Colon (tissue), 2 donors: ENCODE data around the gene PCDHB7.
"Not testable (repeated sequence)": the region's sequence is repeated elsewhere in the genome, so short reads cannot be mapped to it uniquely, and the experiment has no call there.

Experiments
- FAIRE-seq: peaks from 2 replicates; lab custom pipeline; 2012; peaks lifted over from hg19 to GRCh38; lab: Jason Lieb, UNC
- donor health status: control.
- donor health status: control.

PCDHB7 gene

GRCh38 chr5:141180313-141180712, 7.9 kb downstream of the PCDHB7 start:
- no peak for FAIRE-seq

- no peak for FAIRE-seq
Observed at GRCh38 chr5:141182248-141182647, 9.8 kb downstream of the PCDHB7 start, which contains the start of gene PCDHB16. TSS of gene PCDHB16 (plus strand) at chr5:141182387. CDS start at chr5:141182560, 173 bp downstream.

GRCh38 chr5:141184117-141184855, 11.8 kb downstream of the PCDHB7 start:
- not testable (repeated sequence) for FAIRE-seq

- no peak for FAIRE-seq
Observed at GRCh38 chr5:141186897-141187512, 14.6 kb downstream of the PCDHB7 start, which contains the start of gene PCDHB9. TSS of gene PCDHB9 (plus strand) at chr5:141187161. CDS start at chr5:141187319, 158 bp downstream.

- not testable (repeated sequence) for FAIRE-seq
Observed at GRCh38 chr5:141188682-141189081, 16.2 kb downstream of the PCDHB7 start.

GRCh38 chr5:141189131-141189530, 16.7 kb downstream of the PCDHB7 start:
- not testable (repeated sequence) for FAIRE-seq

GRCh38 chr5:141192110-141192725, 19.8 kb downstream of the PCDHB7 start, which contains the start of gene PCDHB10:
TSS of gene PCDHB10 (plus strand) at chr5:141192353. CDS start at chr5:141192553, 200 bp downstream.
- no peak for FAIRE-seq

GRCh38 chr5:141194332-141194731, 21.9 kb downstream of the PCDHB7 start:
- FAIRE-seq, result not testable (repeated sequence)

- FAIRE-seq, result no peak
Observed at GRCh38 chr5:141196363-141196762, 23.9 kb downstream of the PCDHB7 start.

- FAIRE-seq, result no peak
Observed at GRCh38 chr5:141199359-141200235, 27.2 kb downstream of the PCDHB7 start, which contains the start of gene PCDHB11. TSS of gene PCDHB11 (plus strand) at chr5:141199627. CDS start at chr5:141199775, 148 bp downstream.

- FAIRE-seq, result not testable (repeated sequence)
Observed at GRCh38 chr5:141201126-141201525, 28.7 kb downstream of the PCDHB7 start.

GRCh38 chr5:141201646-141202045, 29.2 kb downstream of the PCDHB7 start:
- not testable (repeated sequence) for FAIRE-seq

GRCh38 chr5:141208478-141208877, 36.0 kb downstream of the PCDHB7 start, which contains the start of gene PCDHB12:
TSS of gene PCDHB12 (plus strand) at chr5:141208719. CDS start at chr5:141208908, 189 bp downstream.
- FAIRE-seq, result no peak

- FAIRE-seq, result not testable (repeated sequence)
Observed at GRCh38 chr5:141210281-141210680, 37.8 kb downstream of the PCDHB7 start.

GRCh38 chr5:141210849-141211248, 38.4 kb downstream of the PCDHB7 start:
- not testable (repeated sequence) for FAIRE-seq

GRCh38 chr5:141213656-141214339, 41.4 kb downstream of the PCDHB7 start, which contains the start of gene PCDHB13:
TSS of gene PCDHB13 (plus strand) at chr5:141213919. CDS start at chr5:141214124, 205 bp downstream.
- not testable (repeated sequence) for FAIRE-seq

- not testable (repeated sequence) for FAIRE-seq
Observed at GRCh38 chr5:141214583-141214982, 42.1 kb downstream of the PCDHB7 start.

GRCh38 chr5:141215504-141215903, 43.1 kb downstream of the PCDHB7 start:
- not testable (repeated sequence) for FAIRE-seq

GRCh38 chr5:141216035-141216434, 43.6 kb downstream of the PCDHB7 start:
- FAIRE-seq, result not testable (repeated sequence)

- no peak for FAIRE-seq
Observed at GRCh38 chr5:141223112-141223783, 50.8 kb downstream of the PCDHB7 start, which contains the start of gene PCDHB14. TSS of gene PCDHB14 (plus strand) at chr5:141223343. CDS start at chr5:141223506, 163 bp downstream.
